Large intestine (tissue), 3 donors: ENCODE data around the gene LAMA4. TPM values are rescaled to one million over a fixed set of nuclear protein-coding genes. Genes with fewer than 3 reads are reported as not detected.

Source experiments
- DNase-seq, 2 donors: peaks; one replicate each; pipeline versions ENCODE4 v3.0.0 to v3.0.0-alpha.2; 2013
- H3K27ac ChIP-seq: one replicate; pipeline ENCODE4 v1.5.1; 2013; ENCODE audit warnings: low read length
- H3K27me3 ChIP-seq: 2 replicates; pipeline ENCODE4 v1.6.1; 2013; ENCODE audit warnings: low read length; ENCODE audit not compliant: control insufficient read depth, insufficient read depth
- H3K36me3 ChIP-seq: 2 replicates; pipeline ENCODE4 v1.6.1; 2013; ENCODE audit warnings: low read length; ENCODE audit not compliant: control insufficient read depth, insufficient read depth
- H3K4me1 ChIP-seq: one replicate; pipeline ENCODE4 v1.6.1; 2013; ENCODE audit warnings: low read length; ENCODE audit not compliant: control insufficient read depth, insufficient read depth
- H3K4me3 ChIP-seq: one replicate; pipeline ENCODE4 v1.5.1; 2013; ENCODE audit warnings: low read length
- H3K9me3 ChIP-seq: one replicate; pipeline ENCODE4 v1.6.1; 2013; ENCODE audit warnings: mild to moderate bottlenecking, low read depth, low read length, moderate library complexity; ENCODE audit not compliant: control insufficient read depth
- WGBS: methylation state at CpG from one replicate; pipeline ENCODE4 v1.1.5; 2013; ENCODE audit warnings: low lambda C conversion rate; ENCODE audit not compliant: insufficient coverage; 5-methylcytosine and 5-hydroxymethylcytosine counted together
- polyA plus RNA-seq: library from polyadenylated mRNA; unstranded; fragments of 120-200 nt; gene quantifications from one replicate; pipeline ENCODE4 v1.2.1, GENCODE V29; 2013

Gene LAMA4
- polyA plus RNA-seq, 1 donor, result 57.6 TPM

DNA sequence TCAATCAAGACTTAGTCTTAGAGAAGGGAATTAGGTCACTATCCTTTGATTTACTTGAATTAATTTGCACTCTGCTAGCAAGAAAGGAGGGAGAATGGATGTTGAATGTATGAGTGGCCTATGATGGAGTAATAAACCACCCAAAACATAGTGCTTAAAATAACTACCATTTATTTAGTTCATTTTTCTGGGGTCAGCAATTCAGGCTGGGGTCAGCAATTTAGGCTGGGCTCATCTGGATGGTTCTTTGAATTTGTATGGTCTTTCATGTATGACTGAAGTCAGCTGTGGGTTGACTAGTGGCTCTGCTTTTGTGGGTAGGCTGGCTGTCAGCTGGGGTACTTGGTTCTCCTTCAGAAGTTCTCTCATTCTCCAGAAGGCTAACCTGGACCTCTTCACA lies 21.0 kb upstream of the LAMA4 start:
- DNase-seq, result no peak
- H3K4me1 ChIP-seq, result no peaks in the 10 kb centered on the region
- H3K36me3 ChIP-seq, result no peaks in the 10 kb centered on the region
- H3K27ac ChIP-seq, result no peak overlapping the region
- no peaks in the 10 kb centered on the region for H3K9me3 ChIP-seq
- H3K4me3 ChIP-seq, result no peak overlapping the region
- H3K27me3 ChIP-seq, result no peaks in the 10 kb centered on the region

DNA sequence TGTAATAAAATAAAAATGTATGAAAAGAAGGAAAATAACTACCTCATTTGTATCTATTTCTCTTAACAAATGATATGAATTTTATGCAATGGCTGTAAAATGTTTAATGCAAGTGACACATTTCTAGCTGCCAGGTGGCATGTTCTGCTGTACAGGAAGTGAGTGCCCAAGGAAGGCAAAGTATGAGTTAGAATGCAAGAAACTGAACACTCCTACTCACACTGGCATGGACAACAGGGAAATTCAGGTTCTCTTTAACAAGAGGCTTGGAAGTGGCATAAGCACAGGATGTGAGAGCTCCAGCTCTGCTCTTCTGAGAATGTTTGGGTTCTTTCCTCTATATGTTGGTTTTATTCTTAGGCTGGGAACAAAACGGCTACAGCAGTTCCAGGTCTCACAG lies 20.4 kb upstream of the LAMA4 start:
- DNase-seq, result no peak

DNA sequence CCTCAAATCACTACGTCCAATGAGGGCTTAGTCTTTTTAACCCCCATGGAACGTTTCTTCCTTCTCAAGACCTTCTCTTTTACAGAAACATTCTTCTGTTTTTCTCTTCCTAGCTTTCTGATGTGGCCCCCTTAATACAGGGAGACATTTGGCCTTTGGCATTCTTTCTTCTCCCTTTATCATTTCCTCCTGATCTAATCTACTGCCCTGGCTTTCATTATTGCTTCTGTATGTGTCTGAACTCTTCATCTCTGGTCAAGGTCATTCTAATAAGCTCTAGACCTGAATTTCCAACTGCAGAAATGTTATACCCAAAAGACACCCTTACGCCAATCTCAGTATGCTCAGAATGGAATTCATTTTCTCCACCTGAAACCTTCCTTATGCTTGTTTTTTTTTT lies 18.4 kb upstream of the LAMA4 start:
- no peak overlapping the region for H3K27ac ChIP-seq
- no peak overlapping the region for H3K4me3 ChIP-seq
- no peak for DNase-seq
- no peaks in the 10 kb centered on the region for H3K27me3 ChIP-seq
- no peaks in the 10 kb centered on the region for H3K4me1 ChIP-seq
- H3K9me3 ChIP-seq, result no peaks in the 10 kb centered on the region
- H3K36me3 ChIP-seq, result no peaks in the 10 kb centered on the region
- no CpG with 5 or more reads among the region's 3 CpGs for WGBS

More for the DNA sequence above, 20.4 kb upstream of the LAMA4 start:
- WGBS, result no CpG with 5 or more reads among the region's 1 CpG
- Histone ChIP-seq H3K4me1 (no peaks in the 10 kb centered on the region), H3K27me3 (no peaks in the 10 kb centered on the region), H3K27ac (no peak overlapping the region), H3K9me3 (no peaks in the 10 kb centered on the region), H3K36me3 (no peaks in the 10 kb centered on the region), H3K4me3 (no peak overlapping the region)

DNA sequence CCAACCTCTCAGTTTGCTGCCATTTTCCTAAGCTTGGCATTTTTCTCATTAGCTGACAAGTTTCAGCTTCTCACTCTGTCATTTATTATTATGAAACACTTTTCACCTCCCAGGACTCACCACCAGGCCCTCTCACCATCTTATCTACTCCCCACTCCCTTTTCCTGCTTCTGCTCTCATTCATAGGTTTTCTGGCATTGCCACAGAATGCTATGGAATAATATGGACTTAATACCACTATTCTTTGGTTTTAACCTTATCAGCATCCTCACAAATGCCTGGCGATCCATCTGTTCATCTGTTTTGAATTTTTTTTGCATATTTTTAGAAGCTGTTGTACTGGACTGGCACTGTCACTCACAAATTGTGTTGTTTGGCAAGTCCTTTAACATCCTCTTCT lies 16.4 kb upstream of the LAMA4 start:
- Histone ChIP-seq H3K27me3 (no peaks in the 10 kb centered on the region), H3K4me1 (no peaks in the 10 kb centered on the region), H3K27ac (no peak overlapping the region), H3K4me3 (no peak overlapping the region), H3K9me3 (no peaks in the 10 kb centered on the region), H3K36me3 (no peaks in the 10 kb centered on the region)
- no CpG with 5 or more reads among the region's 1 CpG for WGBS
- no peak for DNase-seq

DNA sequence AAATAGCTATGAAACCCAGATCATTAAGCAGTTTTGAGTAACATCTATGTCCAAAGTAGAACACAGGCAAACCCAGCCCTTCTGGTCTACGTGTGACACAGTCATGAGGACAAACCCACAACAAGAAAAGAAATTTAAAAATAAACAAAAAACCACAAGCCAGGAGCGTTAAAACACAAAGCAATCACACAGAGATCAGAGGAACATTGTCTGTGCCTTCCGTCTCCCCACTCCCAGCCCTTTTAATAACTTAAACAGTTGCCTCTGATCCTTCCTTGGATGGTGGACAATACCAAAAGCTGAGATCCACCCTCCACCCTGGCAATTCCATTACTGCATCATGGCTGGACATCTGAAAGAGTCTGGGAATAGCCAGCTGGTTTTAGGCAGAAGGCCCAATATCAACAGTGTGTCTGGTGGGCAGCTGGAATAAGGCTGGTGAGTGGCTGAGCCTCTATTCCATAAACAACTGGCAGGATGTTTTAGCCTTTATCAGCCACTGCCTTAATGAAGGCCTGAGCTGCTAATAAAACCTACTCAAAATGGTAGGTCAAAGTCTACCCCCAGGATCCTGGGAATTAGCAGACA lies 15.7 kb upstream of the LAMA4 start:
- Histone ChIP-seq H3K4me1 (no peaks in the 10 kb centered on the region), H3K4me3 (no peak overlapping the region), H3K9me3 (no peaks in the 10 kb centered on the region), H3K27me3 (no peaks in the 10 kb centered on the region), H3K36me3 (no peaks in the 10 kb centered on the region), H3K27ac (no peak overlapping the region)
- no peak for DNase-seq
- WGBS, result no CpG with 5 or more reads among the region's 3 CpGs

DNA sequence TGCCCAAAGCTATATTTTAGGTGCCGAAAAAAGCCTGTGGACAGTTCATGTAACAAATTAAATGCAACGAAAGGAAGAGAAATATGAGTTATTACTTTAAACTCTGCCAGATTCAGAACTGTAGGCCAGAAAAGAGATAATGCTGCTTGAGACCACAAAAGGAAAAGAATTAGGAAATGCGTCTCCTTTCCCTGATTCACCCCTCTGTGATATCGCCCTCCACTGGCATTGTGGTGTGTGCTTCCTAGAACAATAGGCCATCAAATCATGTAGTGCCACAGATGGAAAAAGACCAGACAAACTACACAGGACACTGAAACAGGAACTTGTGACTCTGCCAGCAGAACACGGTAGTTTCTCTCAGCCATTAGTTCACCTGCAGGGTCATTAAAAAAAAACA lies 14.7 kb upstream of the LAMA4 start:
- WGBS, result 100% methylated on average over 2 of the region's 5 CpGs
- H3K27ac ChIP-seq, result no peak overlapping the region
- no peaks in the 10 kb centered on the region for H3K36me3 ChIP-seq
- DNase-seq, result no peak
- H3K9me3 ChIP-seq, result no peaks in the 10 kb centered on the region
- H3K4me1 ChIP-seq, result no peaks in the 10 kb centered on the region
- no peaks in the 10 kb centered on the region for H3K27me3 ChIP-seq
- no peak overlapping the region for H3K4me3 ChIP-seq

DNA sequence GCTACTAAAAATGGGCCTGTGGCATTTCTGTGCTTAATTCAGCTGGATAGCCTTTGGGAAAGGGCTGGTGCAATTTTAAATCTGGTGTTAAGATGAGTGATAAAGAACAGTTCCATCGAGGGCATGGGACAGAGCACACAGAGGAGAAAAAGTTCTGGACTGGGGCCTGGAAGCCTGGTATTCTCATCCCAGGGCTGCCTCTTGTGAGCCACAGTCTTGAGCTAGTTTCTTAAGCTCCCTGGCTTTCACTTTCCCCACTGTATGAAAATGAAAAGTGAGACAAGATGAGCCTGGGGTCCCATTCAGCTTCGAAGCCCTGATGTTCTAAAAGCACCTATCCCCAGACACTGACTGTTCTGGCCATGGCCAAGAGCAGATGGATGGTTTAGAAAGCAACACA lies 14.3 kb upstream of the LAMA4 start:
- no CpG with 5 or more reads among the region's 2 CpGs for WGBS
- Histone ChIP-seq H3K27ac (no peak overlapping the region), H3K36me3 (no peaks in the 10 kb centered on the region), H3K4me3 (no peak overlapping the region), H3K9me3 (no peaks in the 10 kb centered on the region), H3K27me3 (no peaks in the 10 kb centered on the region), H3K4me1 (no peaks in the 10 kb centered on the region)
- no peak for DNase-seq

DNA sequence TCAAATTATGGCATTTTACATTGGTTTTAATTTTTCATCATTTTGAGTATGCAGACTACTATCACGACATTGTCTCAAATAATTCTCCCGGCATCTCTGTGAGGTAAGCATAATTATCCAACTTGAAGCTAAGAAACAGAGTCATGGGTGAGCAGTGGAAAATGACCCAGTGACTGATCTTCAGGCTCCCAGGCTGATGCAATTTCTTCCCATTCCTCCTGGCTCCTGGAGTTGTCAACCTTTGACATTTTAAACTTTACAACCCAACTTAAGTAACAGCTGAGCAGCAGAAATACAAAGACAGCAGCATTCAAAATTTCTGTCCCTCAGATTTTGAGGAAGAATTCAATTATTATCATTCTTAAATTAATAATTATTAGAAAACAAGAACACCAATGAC lies 13.7 kb upstream of the LAMA4 start:
- WGBS, result no CpG with 5 or more reads among the region's 2 CpGs
- DNase-seq, result no peak
- no peak overlapping the region for H3K27ac ChIP-seq

DNA sequence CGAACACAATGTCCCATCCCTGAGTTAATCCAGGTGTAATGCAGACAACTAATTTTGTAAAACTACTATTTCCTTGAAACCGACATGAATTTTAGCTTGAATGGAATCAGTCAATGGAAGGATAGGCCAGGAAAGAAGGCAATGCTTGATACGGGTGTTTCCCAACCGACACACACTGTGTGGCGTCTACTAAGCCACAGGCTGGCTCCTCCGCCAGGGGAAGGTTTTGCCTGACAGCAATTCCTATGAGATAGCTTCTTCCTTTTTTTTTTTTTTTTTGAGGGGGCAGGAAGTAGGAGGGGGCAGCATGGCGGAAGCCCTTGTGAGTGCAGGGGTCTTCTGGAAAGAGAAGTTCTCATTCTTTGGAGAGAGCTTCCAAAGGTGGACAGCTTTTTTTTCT lies 12.0 kb upstream of the LAMA4 start:
- 100% methylated on average over 2 of the region's 7 CpGs for WGBS
- Histone ChIP-seq H3K27ac (no peak overlapping the region), H3K36me3 (no peaks in the 10 kb centered on the region), H3K4me1 (no peaks in the 10 kb centered on the region), H3K27me3 (no peaks in the 10 kb centered on the region), H3K9me3 (no peaks in the 10 kb centered on the region), H3K4me3 (no peak overlapping the region)
- no peak for DNase-seq

More for the DNA sequence above, 13.7 kb upstream of the LAMA4 start:
- Histone ChIP-seq H3K27me3 (no peaks in the 10 kb centered on the region), H3K4me3 (no peak overlapping the region), H3K9me3 (no peaks in the 10 kb centered on the region), H3K4me1 (no peaks in the 10 kb centered on the region), H3K36me3 (no peaks in the 10 kb centered on the region)

DNA sequence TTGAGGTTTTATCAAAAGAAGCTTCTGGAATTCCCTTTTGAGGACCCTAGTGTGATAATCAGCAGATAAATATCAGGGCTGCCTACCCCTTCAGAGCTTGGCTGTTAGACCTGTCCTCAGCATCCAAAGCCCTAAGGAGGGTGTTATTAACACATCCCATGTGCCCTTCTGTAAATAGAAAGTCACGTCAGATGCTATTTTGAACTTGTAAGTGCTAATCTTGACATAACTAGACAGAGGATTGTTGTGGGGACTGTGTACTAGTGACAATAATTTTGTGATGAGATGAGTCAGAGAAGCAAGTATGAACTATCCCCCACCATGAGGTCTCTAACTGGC lies 4.9 kb upstream of the LAMA4 start:
- no peaks in the 10 kb centered on the region for H3K9me3 ChIP-seq
- peaks cover 4% of the 10 kb centered on the region for H3K4me1 ChIP-seq
- H3K27me3 ChIP-seq, result peaks cover 8% of the 10 kb centered on the region
- no CpG with 5 or more reads among the region's 1 CpG for WGBS
- H3K27ac ChIP-seq, result no peak overlapping the region
- H3K4me3 ChIP-seq, result no peak overlapping the region
- no peak for DNase-seq
- no peaks in the 10 kb centered on the region for H3K36me3 ChIP-seq

DNA sequence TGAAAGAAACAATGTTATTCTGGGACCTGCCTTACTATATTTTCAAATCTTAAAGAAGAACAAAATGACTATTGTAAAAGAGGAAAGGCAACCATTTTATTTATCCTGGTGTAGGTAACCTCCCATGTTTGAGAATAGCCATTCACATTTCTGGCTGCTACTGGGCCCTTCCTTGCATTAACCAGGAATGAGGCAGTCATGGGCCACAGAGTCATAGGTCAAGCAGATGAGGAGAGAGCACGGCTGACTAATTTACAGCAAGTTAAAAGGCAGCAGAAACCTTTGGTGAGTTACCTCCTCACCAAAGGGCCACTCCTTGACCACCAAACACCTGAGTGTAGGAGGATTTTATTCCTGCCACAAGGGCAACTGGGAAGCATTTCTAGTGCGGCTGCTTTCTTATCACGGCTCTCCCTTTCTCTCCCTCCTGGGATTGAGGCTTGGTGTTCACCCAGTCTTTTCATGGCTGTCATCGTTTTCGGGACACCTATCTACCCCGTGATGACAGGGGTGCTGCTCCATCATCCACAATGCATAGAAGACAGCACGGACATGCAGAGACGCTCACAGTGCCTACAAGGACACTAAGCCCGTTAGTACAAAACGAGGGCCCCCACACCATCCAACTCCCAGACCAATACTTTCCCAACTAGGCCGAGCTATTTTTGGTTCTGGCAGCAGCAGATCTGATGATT lies 4.4 kb upstream of the LAMA4 start:
- WGBS, result no CpG with 5 or more reads among the region's 11 CpGs
- H3K27me3 ChIP-seq, result peaks cover 13% of the 10 kb centered on the region
- no peaks in the 10 kb centered on the region for H3K36me3 ChIP-seq
- H3K4me3 ChIP-seq, result no peak overlapping the region
- H3K4me1 ChIP-seq, result peaks cover 4% of the 10 kb centered on the region
- H3K9me3 ChIP-seq, result no peaks in the 10 kb centered on the region
- H3K27ac ChIP-seq, result no peak overlapping the region
- DNase-seq, result no peak
